ENCODE results near the gene SLC9A9.
"Not testable (repeated sequence)": the region's sequence is repeated elsewhere in the genome, so short reads cannot be mapped to it uniquely, and the experiment has no call there.

SLC9A9 gene

DNA sequence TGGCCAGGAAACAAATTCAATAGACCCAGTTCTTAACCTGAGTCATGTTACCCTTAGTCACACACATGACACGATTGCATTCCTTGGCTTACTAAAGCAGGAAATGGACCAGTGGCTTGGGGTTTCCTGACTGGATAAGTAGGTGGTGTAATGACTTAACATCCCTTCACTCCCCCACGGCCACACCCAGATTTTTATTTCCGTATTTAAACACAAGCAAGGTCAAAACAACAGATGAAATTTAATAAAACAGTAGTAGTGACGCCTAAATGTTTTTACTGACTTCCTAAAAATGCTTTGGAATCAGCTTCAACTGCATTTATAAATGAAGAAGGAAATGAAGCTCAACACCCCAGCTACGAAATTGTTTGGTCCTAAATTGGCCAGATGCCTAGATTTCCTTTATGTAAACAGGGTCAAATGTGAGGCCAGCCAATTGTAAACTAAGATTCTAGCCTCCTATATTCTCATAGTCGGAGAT is 404.4 kb downstream of the SLC9A9 start:
- TF ChIP-seq Cebpa-rat (IDR thresholded peaks at IDR 0.05): no peak
- peaks cover 12% of the 10 kb centered on the region; the same call in 1 of the 2 replicates for H3K4me1 ChIP-seq
- H3K27ac ChIP-seq: no peak overlapping the region

DNA sequence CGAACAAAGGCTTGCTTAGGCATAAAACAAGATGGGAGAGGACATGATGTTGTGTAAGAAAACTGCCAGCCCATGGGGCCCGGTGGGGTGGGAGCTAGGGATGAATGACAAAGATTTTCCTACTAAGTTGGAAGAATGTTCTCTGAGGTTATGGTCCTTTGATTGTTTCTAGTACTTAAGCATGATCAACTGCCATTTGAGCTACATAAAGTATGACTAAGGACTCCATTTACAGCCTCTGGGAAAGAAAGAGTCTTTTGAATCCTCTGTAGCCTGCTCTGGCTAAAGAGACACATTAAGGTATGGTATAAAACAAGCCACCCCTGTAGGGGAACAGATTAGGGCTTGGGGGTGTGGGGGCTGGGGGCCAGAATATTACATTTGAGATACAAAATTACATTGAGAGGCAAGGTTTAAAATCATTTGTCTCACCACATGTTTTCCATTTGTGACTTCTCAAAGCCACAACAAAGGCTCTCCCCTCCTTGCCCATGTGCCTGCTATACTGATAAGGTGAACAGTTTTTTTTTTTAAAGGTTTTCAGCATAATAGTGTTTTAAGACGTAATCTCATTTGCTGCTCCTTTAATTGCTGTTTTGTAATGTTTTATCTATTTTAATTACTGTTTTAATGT is 405.3 kb downstream of the SLC9A9 start:
- no peaks in the 10 kb centered on the region for H3K27me3 ChIP-seq
- no peak for TF ChIP-seq Cebpa-rat (IDR thresholded peaks at IDR 0.05)
- no peaks in the 10 kb centered on the region; the same call in 1 of the 2 replicates for H3K9me3 ChIP-seq
- no peak overlapping the region; the same call in 1 of the 2 replicates for H3K4me2 ChIP-seq
- peaks cover 12% of the 10 kb centered on the region; the same call in 1 of the 2 replicates for H3K4me1 ChIP-seq
- H3K27ac ChIP-seq: no peak overlapping the region
- no peaks in the 10 kb centered on the region for H3K36me3 ChIP-seq
- no peaks in the 10 kb centered on the region for H4K20me1 ChIP-seq
- H3K9ac ChIP-seq: no peak overlapping the region
- H3K4me3 ChIP-seq: no peak overlapping the region

More for the DNA sequence above, 404.4 kb downstream of the SLC9A9 start:
- Histone ChIP-seq H3K4me2 (peak overlapping the region; percentile 5; the same call in 1 of the 2 replicates), H3K9ac (no peak overlapping the region), H3K36me3 (no peaks in the 10 kb centered on the region), H4K20me1 (no peaks in the 10 kb centered on the region), H3K9me3 (no peaks in the 10 kb centered on the region; the same call in 1 of the 2 replicates), H3K4me3 (no peak overlapping the region), H3K27me3 (no peaks in the 10 kb centered on the region)

DNA sequence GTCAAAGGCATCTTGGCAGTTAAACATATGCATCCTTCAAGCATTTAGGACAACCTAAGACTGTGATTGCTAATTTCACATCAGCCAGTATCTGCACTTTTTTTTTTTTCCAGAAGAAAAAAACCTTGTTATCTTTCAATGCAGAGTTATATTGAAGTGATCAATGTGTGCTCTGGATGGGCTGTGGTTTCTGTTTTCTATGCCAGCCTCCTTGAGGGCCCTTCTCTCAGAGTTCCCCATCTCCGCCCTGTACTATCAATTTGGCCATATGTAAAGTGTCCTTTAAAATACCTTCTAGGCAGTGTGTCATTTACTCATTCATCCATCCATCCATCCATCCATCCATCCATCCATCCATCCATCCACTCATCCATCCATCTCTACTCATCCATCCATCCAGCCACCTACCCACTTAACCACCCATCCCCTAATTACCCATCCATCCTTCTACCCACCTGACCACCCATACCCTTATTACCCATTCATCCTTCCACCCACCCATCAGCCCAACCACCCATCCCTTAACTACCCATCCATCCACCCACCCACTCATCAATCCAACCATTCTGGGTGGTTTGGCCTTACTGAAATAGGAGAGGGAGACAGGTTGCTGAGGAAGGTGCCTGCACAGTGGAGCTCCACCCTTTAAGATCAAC is 406.6 kb downstream of the SLC9A9 start:
- Histone ChIP-seq H3K9me3 (no peaks in the 10 kb centered on the region; the same call in 1 of the 2 replicates), H3K9ac (no peak overlapping the region), H3K27ac (no peak overlapping the region), H3K4me3 (no peak overlapping the region), H3K4me1 (peaks cover 12% of the 10 kb centered on the region; the same call in 1 of the 2 replicates), H3K27me3 (no peaks in the 10 kb centered on the region), H3K36me3 (no peaks in the 10 kb centered on the region), H3K4me2 (no peak overlapping the region), H4K20me1 (no peaks in the 10 kb centered on the region)
- TF ChIP-seq Cebpa-rat (IDR thresholded peaks at IDR 0.05): no peak

DNA sequence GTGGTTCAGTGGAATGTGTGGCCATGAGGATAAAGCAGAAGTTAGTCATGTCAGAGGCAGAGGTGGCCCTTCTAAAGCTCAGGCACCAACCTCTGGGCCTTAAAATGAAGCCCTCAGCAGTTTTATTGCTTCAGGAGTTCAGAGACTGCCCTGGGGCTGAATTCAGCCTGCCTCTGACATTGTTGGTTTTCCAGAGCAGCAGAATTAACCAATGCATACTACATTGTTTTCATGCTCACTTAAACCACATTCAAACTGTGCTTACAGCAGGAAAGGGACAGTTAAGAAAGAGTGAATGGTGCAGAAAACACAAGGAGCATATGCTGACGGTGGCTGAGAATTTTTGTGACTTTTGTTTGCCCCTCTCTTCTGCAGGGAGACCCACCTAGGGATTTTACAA is 408.5 kb downstream of the SLC9A9 start:
- no peak overlapping the region for H3K4me2 ChIP-seq
- H4K20me1 ChIP-seq: no peaks in the 10 kb centered on the region
- H3K4me1 ChIP-seq: peaks cover 12% of the 10 kb centered on the region; the same call in 1 of the 2 replicates
- no peak overlapping the region for H3K4me3 ChIP-seq
- no peaks in the 10 kb centered on the region for H3K9me3 ChIP-seq
- H3K27me3 ChIP-seq: no peaks in the 10 kb centered on the region
- TF ChIP-seq Cebpa-rat (IDR thresholded peaks at IDR 0.05): no peak
- no peaks in the 10 kb centered on the region for H3K36me3 ChIP-seq
- no peak overlapping the region for H3K9ac ChIP-seq
- H3K27ac ChIP-seq: no peak overlapping the region

DNA sequence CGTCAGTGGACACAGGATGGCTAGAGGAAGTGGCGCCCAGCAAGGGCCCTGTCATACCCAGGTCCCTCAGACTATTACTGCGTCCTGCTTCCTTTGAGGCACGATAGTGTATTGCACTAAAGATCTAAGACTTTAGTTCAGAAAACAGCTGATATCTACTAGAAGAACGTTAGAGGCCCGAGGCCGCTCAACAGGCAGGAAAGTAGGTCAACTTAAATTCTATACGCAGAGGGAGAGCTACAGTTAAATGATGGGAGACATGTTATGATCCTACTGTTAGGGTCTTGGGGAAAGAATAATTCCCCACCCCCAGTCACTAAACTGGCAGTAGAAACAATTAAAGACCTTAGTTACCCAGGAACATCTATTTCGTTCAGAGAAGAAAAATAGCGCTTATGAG is 410.9 kb downstream of the SLC9A9 start:
- H3K4me3 ChIP-seq: no peak overlapping the region
- H3K27ac ChIP-seq: no peak overlapping the region
- no peak overlapping the region for H3K9ac ChIP-seq
- no peaks in the 10 kb centered on the region for H4K20me1 ChIP-seq
- no peak overlapping the region for H3K4me2 ChIP-seq
- TF ChIP-seq Cebpa-rat (IDR thresholded peaks at IDR 0.05): no peak
- no peaks in the 10 kb centered on the region for H3K4me1 ChIP-seq
- no peaks in the 10 kb centered on the region for H3K9me3 ChIP-seq
- no peaks in the 10 kb centered on the region for H3K27me3 ChIP-seq
- H3K36me3 ChIP-seq: no peaks in the 10 kb centered on the region

DNA sequence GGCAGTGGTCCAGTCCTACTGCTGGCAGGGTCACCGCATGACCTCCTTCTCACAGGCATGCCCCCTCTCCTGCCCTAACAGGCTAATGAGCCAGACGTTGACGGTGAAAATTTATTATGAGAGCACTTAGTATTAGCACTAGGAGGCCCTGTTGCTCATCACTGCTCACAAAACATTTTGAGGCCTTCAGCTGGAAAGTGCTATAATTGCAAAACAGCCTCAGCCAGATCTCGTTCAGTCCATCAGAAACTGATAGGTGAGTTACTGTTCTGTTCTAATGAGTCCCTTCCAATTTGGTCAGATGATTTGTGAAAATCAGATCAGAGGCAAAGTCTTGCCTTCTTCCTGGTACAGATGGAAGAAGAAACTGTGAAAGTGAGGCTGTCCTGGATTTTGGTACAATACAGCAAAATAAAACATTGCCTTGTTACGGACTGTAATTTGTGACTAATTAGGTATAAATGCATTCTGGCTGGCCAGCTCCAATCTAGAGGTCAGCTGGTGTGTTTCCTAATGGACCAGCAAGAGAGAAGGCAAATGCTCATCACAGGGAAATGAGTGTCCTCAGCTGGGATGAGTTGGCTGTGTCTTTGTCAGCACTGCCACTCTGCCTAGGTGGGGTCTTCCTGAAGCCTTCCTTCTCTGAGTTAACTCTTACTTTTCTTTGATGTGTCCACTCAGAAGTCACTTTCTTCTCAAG is 411.9 kb downstream of the SLC9A9 start:
- no peak for TF ChIP-seq Cebpa-rat (IDR thresholded peaks at IDR 0.05)
- no peaks in the 10 kb centered on the region for H3K36me3 ChIP-seq
- no peak overlapping the region for H3K27ac ChIP-seq
- no peaks in the 10 kb centered on the region for H3K27me3 ChIP-seq
- H3K9ac ChIP-seq: no peak overlapping the region
- H3K4me1 ChIP-seq: no peaks in the 10 kb centered on the region
- H3K9me3 ChIP-seq: no peaks in the 10 kb centered on the region
- no peak overlapping the region for H3K4me3 ChIP-seq
- no peaks in the 10 kb centered on the region for H4K20me1 ChIP-seq
- H3K4me2 ChIP-seq: no peak overlapping the region

DNA sequence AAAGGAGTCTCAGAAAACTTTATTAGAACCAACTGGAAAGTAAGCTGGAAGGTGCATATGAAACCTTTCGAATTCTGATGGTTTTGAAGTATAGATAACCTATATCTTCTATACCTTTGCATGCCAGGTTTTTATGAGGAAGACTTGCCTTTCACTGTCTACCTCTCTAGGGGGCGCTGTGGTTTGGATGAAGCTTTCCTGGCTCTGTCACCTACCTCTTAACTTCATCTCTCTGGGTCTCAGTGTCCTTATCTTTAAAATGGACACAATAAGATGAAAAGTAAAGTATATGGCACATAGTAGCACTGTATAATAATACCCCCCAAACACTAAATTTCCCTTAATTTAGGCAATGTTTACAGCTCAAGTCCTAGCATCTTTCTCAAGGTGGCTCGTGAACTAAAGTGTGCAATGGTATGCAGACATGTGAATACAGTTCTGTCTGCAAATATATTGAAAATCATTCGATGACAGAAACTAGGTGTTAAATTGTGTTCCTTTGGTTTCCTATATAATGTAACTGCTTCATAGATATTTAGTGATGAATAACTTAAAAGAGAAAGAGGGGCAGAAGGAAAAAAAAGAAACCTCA is 414.4 kb downstream of the SLC9A9 start:
- Histone ChIP-seq H3K4me1 (peaks cover 8% of the 10 kb centered on the region; the same call in 1 of the 2 replicates), H3K4me3 (no peak overlapping the region), H3K9me3 (no peaks in the 10 kb centered on the region), H3K9ac (no peak overlapping the region), H4K20me1 (no peaks in the 10 kb centered on the region), H3K27me3 (no peaks in the 10 kb centered on the region), H3K36me3 (no peaks in the 10 kb centered on the region), H3K27ac (no peak overlapping the region), H3K4me2 (no peak overlapping the region)
- TF ChIP-seq Cebpa-rat (IDR thresholded peaks at IDR 0.05): no peak

DNA sequence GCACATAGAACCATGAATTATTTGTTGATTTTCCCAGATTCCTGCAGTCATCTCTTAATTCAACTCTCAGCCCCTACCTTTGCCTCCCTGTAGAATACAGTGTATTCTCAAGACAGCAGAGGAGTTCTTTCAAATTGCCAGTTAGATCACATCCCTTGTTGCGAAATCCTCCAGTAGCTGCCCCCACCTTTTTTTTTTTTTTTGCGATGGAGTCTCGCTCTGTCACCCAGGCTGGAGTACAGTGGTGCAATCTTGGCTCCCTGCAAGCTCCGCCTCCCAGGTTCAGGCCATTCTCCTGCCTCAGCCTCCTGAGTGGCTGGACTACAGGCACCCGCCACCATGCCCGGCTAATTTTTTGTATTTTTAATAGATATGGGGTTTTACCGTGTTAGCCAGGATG is 417.0 kb downstream of the SLC9A9 start:
- not testable (repeated sequence) for H3K4me3 ChIP-seq, H3K27me3 ChIP-seq, H3K9me3 ChIP-seq, H3K27ac ChIP-seq, H4K20me1 ChIP-seq, H3K36me3 ChIP-seq, H3K9ac ChIP-seq, H3K4me2 ChIP-seq
- peaks cover 31% of the 10 kb centered on the region for H3K4me1 ChIP-seq
- peak; percentile 65 for TF ChIP-seq Cebpa-rat (IDR thresholded peaks at IDR 0.05)

DNA sequence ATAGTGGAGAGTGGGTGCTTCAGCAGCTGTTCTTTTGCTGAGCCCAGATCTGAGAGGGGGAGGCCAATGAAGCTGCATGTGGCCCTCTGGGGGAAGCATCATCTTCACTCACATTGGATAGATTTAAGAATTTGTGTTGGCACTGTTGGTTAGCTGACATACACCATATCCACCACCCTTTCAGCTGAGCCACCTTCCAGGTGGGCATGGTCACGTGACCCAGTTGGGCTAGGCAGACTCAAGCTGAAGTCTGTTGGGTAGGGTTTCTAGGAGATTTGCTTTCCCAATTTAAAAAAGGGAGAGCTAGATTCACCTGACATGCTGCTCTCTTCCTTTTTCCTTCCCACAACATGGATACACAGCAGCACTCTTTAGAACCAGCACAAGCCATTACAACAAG is 417.7 kb downstream of the SLC9A9 start:
- no peak for TF ChIP-seq Cebpa-rat (IDR thresholded peaks at IDR 0.05)
- Histone ChIP-seq H3K27me3 (no peaks in the 10 kb centered on the region), H4K20me1 (no peaks in the 10 kb centered on the region), H3K9ac (no peak overlapping the region), H3K4me1 (peaks cover 31% of the 10 kb centered on the region), H3K36me3 (no peaks in the 10 kb centered on the region), H3K27ac (no peak overlapping the region), H3K4me3 (no peak overlapping the region), H3K4me2 (no peak overlapping the region), H3K9me3 (no peaks in the 10 kb centered on the region)
